ENCODE measurements around the gene ALX3.
A peak's percentile ranks its signal among the peaks of the same experiment; 100 is the strongest.
"Not testable (repeated sequence)": the region's sequence is repeated elsewhere in the genome, so short reads cannot be mapped to it uniquely, and the experiment has no call there.

The ALX3 gene

GRCh38 chr1:110088739-110089316 is 18.4 kb upstream of the ALX3 start:
- DNase-seq = no peak

- peak; percentile 24 for DNase-seq
Observed at GRCh38 chr1:110087812-110088738, 17.6 kb upstream of the ALX3 start.

- no peak for DNase-seq
Observed at GRCh38 chr1:110086961-110087360, 16.5 kb upstream of the ALX3 start.

- no peak for DNase-seq
Observed at GRCh38 chr1:110085671-110086070, 15.2 kb upstream of the ALX3 start.

GRCh38 chr1:110084227-110085078 is 14.0 kb upstream of the ALX3 start:
- DNase-seq = no peak

- DNase-seq = no peak
Observed at GRCh38 chr1:110083866-110084226, 13.4 kb upstream of the ALX3 start.

GRCh38 chr1:110083061-110083865 is 12.8 kb upstream of the ALX3 start:
- no peak for DNase-seq

- DNase-seq = no peak
Observed at GRCh38 chr1:110082477-110082876, 12.0 kb upstream of the ALX3 start.

GRCh38 chr1:110081061-110081460 is 10.6 kb upstream of the ALX3 start:
- DNase-seq = no peak

GRCh38 chr1:110079995-110080394 is 9.5 kb upstream of the ALX3 start:
- DNase-seq = not testable (repeated sequence)

GRCh38 chr1:110076789-110077500 is 6.5 kb upstream of the ALX3 start:
- no peak for DNase-seq

- no peak for DNase-seq
Observed at GRCh38 chr1:110074166-110074565, 3.7 kb upstream of the ALX3 start.

GRCh38 chr1:110070282-110070669 is 196 bp downstream of the ALX3 start:
- no peak for DNase-seq

GRCh38 chr1:110069404-110070281 is 829 bp downstream of the ALX3 start:
- DNase-seq = no peak

- DNase-seq = no peak
Observed at GRCh38 chr1:110068646-110069403, 1.6 kb downstream of the ALX3 start.

- no peak for DNase-seq
Observed at GRCh38 chr1:110067893-110068645, 2.4 kb downstream of the ALX3 start.

- no peak for DNase-seq
Observed at GRCh38 chr1:110067479-110067892, 3.0 kb downstream of the ALX3 start.

- DNase-seq = no peak
Observed at GRCh38 chr1:110065841-110066240, 4.6 kb downstream of the ALX3 start.

GRCh38 chr1:110064576-110065337 is 5.7 kb downstream of the ALX3 start:
- no peak for DNase-seq

Data from NCI-H1092 treated with DMSO at 0.1 percent for 48 hours (cell line).